AG10803 (cell line): ENCODE measurements around the gene RASSF4.

ENCODE experiments used
- DNase-seq: peaks from one replicate; pipeline ENCODE4 v3.0.0; 2010; ENCODE audit warnings: low read depth
- H3K4me3 ChIP-seq: 2 replicates; pipeline ENCODE4 v1.5.1; 2011; ENCODE audit warnings: mild to moderate bottlenecking, low read length, control low read depth
- TF ChIP-seq, protein P1 (sequence below): conservative IDR thresholded peaks from 2 replicates; pipeline ENCODE4 v1.5.1; 2011; ENCODE audit warnings: mild to moderate bottlenecking, low read length, control low read depth, inconsistent platforms

Gene RASSF4

DNA sequence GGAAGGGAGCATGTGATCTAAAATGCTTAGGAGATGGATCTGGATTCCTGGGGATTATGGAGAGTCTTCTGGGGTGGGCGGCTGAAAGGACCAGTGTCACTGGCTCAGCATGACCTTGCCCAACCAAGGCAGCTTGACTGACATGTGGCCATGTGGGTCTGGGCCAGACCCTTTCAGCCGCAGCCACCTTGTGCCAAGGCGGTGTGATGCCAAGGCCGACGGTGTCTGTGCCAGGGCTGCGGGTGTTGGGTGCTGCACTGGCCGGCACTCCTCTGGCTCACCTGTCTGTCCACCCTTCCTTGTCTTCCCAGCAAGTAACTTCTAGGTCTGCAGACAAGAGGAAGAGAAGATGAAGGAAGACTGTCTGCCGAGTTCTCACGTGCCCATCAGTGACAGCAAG lies 10.3 kb downstream of the RASSF4 start:
- TF ChIP-seq, protein P1, sequence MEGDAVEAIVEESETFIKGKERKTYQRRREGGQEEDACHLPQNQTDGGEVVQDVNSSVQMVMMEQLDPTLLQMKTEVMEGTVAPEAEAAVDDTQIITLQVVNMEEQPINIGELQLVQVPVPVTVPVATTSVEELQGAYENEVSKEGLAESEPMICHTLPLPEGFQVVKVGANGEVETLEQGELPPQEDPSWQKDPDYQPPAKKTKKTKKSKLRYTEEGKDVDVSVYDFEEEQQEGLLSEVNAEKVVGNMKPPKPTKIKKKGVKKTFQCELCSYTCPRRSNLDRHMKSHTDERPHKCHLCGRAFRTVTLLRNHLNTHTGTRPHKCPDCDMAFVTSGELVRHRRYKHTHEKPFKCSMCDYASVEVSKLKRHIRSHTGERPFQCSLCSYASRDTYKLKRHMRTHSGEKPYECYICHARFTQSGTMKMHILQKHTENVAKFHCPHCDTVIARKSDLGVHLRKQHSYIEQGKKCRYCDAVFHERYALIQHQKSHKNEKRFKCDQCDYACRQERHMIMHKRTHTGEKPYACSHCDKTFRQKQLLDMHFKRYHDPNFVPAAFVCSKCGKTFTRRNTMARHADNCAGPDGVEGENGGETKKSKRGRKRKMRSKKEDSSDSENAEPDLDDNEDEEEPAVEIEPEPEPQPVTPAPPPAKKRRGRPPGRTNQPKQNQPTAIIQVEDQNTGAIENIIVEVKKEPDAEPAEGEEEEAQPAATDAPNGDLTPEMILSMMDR: no peak
- no peak for DNase-seq
- no peak overlapping the region for H3K4me3 ChIP-seq

DNA sequence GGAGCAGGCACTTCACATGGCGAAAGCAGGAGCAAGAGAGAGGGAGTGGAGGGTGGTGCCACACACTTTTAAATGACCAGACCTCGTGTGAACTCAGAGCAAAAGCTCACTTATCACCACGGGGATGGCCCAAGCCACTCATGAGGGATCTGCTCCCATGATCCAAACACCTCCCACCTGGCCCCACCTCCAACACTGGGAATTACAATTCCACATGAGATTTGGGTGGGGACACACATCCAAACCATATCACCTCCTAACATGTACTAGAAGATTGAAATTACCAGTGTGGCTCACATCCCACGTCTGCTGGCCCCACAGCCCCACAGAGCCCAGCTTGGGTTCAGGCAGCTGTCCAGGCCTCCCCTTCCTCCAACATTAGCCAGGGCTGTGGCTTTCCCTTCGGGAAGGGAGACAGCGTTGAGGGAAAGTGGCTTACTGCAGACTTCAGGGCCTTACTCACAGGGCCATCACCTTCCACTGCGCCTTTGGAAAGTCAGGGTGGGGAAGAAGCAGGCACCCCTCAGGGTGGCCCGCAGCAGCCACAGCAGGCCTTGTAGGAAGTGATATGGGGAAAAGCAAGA lies 11.3 kb downstream of the RASSF4 start:
- H3K4me3 ChIP-seq: no peak overlapping the region
- no peak for DNase-seq
- TF ChIP-seq, protein P1: no peak

DNA sequence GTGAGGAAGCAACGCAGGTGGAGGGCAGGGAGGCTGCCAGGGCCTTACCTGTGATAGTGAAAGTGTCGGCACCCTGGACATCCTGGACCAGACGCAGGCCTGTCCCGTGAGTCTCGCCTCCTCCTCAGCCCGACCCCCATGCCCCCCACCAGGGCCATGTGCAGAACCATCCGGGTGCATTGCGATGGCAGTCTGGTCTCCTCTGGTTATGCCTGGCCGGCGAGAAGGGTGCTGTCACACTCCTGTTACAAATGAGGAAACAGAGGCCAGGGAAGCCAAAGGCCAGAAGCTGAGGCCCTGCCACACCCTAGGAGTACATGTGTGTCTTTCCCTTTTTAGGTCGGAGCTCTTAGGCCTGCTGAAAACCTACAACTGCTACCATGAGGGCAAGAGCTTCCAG lies 11.8 kb downstream of the RASSF4 start:
- no peak for DNase-seq
- no peak overlapping the region for H3K4me3 ChIP-seq
- TF ChIP-seq, protein P1: no peak

DNA sequence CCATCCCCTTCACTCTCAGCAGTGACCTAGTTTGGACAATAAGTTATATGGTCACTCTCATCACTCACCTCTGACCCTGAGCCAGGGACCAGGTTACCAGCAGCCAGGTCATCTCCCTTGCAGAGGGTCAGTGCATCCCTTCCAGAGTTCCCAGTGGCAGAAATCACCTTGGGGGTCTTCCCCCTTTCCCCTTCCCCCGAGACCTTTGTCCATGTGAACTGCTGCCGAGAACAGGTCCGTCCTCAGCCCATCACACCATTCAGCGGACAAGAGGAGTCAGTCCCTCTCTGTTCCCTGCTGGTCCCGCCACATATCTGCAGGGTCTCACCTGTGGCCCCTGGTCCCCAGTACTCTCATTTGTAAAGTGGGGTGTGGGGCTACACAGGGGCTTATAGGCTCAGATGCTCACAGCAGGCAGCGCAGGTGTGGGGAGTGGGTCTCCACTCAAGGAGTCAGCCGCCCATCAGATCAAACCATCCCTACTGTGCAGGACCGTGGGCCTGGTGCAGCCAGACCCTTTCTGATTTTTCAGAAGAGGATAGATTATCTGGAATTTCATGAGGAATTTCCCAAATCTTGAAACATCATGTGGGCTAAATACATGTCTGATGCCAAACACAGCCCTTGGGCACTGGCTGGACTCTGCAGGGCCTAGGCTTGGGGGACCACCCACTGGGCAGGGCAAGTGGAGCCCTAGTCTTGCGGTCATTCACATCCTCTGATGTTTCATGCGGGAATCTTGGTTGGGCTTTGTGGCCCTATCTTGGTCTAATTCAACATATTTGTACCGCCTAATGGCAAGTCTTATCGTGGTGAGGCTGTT lies 12.5 kb downstream of the RASSF4 start:
- no peak overlapping the region for H3K4me3 ChIP-seq
- TF ChIP-seq, protein P1: no peak
- DNase-seq: no peak

DNA sequence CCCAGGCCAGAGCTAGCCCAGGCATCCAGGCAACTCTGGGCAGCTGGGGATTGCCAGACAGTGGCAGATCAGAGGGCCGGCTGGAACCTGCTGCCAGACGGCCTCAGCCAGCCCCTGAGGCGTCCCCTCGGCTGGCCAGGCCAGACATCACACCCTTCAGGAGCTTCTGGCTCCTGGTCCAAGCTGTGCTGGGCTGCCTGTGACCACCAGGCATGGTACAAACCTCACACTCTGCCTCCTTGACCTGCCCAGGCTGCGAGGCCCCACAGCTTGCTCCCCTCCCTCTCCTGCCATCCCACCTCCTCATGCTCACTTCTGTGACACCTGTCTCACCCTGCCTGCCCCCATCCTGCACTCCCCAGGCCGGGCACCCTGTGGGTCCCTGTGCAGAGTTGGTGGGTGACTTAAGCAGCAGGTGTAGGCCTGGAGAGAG lies 13.3 kb downstream of the RASSF4 start:
- H3K4me3 ChIP-seq: no peak overlapping the region
- TF ChIP-seq, protein P1: no peak
- no peak for DNase-seq

DNA sequence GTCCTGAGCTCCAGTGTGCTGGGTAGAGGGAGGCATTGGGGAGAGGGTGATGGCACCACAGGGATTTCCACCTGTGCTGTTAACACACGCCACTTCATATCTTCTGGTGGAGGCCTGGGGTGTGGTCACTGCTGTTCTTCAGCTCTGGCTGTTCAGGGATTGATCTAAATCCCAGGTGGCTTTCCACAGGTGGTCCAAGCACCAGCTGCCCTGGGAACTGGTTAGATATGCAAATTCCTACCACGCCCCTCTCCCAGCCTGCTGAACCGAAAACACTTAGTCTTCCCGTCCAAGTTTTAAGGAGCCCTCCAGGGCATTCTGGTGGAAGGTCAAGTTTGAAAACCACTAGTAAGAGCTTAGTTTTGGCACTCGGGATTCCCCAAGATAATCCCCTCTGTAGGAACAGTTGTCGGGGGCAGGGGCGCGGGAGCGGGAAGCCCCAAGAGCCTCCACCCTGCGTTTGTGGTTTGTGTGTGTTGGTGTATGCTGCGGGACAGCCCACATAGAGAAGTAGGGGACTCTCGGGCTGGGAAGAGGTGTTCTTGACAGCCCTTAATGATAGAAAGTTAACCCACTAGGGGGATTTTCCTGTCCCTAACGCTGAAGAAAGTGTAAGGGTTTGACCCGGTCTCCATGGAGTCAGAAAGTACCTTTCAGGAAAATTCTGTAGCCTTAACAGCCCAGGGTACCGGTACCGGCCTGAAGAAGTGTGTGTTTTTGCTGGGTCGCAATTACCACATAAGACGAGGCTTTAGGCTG lies 13.9 kb downstream of the RASSF4 start:
- H3K4me3 ChIP-seq: no peak overlapping the region
- TF ChIP-seq, protein P1: no peak
- DNase-seq: no peak
